HG02798 (cell line): ENCODE results near the gene C7orf25.
"Not testable (repeated sequence)": the region's sequence is repeated elsewhere in the genome, so short reads cannot be mapped to it uniquely, and the experiment has no call there.

Experiments
- ATAC-seq: cut with Tn5 transposase; IDR thresholded peaks from one replicate; pipeline ENCODE4 v1.9.1; 2021; ENCODE audit warnings: mild to moderate bottlenecking; ENCODE audit not compliant: unreplicated experiment, poor library complexity

Gene C7orf25

DNA sequence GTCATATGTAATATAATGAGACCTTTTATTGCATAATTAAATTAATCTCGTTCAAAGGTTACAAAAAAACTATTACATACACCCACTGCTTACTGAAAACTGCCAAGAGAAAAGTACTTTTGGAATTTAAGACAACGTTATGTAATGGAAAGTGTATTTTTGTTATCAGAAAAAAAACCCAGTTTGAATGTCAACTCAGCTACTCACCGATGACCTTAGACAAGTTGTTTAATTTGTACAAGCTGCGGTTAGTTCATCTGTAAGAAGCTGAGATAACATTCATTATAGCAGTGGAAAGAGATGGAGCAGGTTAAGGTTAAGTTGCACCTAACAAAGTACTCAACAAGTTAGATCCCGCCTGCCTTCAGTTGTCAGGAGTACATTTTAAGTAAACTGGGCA, 19.0 kb upstream of the C7orf25 start:
- no peak for ATAC-seq

DNA sequence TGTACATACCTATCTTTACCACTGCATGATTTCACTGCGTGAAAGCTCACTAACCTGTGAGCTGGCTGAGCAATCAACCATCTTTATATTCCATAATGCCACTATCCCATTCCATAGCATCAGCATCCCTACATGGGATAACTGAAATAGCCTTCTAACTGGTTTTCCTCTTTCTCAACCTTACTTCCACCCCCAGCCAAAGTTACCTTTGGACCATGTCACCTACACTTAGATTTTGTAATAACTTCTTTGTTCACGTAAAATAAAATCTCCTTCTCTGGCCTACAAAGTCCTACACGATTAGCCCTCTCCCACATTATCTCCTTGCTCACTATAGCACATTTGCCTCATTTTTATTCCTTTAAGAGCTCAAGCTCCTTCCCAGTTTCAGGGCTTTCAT, 17.6 kb upstream of the C7orf25 start:
- ATAC-seq = no peak

DNA sequence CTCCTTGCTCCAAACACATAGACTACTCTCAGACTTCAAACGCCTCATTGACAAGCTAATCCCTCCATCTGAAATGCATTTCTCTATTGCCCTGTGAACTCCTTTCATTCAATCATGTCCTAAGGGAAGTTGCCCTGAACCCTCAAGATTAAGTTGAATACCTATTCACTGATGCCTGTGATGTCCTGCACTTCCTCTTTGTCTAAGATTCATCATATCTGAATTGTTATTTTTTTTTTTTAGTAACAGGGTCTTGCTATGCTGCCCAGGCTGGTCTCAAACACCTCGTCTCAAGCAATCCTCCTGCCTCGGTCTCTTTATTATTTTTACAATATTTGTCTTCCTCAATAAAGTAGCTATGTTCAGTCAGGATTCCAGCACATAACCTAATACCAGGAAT, 16.9 kb upstream of the C7orf25 start:
- ATAC-seq = no peak

DNA sequence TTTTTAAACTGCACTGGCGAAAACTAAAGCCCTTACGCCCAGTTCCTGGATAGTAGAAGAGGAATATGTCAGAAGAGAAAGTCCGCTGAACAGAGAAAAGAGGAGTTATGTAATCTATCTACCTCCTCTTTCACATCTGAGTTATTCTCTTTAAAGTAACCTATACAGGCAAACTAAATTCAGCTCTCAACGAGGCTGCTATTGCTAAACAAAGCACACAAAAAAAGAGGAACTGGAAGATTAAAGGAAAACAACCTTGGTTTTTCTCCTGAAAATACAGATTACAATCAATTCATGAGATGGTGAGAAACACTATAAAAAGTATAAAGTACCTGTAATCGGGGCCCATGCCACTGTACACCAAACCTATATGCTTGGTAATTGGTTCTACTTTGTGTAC, 14.3 kb upstream of the C7orf25 start:
- ATAC-seq = no peak

DNA sequence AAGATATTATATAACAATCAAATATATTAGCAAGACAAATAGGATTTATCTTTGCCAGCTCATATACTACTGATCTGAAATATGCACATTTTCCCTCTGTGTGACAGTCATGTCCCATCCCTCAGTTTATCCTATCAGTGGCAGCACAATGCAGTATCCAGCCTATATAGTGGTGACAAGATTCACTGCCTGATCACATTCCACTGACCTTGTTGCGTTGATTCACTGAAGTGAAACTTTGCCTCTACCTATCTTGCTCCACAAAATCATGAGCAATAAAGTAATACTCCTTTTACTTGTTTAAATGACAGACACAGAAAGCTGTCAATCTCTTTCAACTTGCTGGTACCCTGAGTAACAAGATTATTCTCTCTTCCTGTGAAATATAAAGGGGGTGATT, 13.8 kb upstream of the C7orf25 start:
- no peak for ATAC-seq

DNA sequence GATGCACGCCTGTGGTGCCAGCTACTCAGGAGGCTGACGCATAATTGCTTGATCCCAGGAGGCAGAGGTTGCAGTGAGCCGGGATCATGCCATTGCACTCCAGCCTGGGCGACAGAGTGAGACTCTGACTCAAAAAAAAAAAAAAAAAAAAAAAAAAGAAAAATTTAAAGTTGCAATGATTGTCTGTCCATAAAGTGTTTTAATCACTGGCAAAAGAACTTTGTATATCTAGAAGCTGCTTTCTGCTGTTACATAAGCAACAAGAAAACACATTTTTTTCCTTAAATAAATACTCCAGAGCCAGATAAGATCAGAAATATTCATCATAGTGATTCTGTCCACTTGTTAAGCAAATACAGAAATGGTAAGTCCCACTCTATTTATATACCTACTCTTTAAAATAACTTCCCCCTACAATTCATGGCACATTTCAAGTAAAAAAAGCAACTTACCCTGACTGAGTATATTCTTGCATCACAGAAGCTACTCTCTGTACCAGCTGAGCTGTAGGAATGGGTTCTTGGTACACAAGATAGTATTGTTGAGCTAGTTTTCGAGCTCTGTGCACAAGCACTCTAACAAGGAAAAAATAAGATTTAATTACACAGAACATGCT, 12.5 kb upstream of the C7orf25 start:
- peak; percentile 33 for ATAC-seq

DNA sequence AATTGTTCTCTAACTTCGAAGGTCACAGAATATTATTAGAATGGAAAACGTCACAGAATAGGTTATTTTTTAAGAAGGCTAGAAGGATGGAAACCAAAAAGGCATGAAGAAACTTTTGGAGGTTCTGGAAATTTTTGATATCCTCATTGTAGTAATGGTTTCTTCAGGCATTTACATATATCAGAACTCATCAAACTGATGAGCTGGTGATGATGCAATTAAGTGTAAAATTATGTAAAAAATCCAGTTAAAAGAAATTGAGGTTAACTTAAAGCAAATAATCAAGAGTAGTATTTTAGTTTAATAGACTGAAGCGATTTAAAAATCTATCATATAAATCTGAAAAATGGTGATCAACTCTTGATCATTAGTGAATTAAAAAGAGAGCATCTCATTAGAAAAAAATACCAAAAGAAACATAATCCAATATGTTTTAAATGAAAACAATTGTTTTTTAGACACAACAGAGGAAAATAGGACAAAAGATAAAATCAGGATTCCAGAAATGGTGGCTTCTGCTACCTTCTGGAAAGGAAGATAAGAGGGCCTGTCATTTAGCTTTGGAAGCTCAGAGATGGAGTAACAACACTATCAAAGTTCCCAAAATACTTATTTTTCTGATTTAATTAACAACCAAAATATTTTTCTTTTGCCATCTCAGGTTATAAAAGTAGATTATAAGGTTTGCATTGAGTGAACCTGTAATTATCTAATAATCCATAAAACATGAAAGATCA, 10.3 kb upstream of the C7orf25 start:
- no peak for ATAC-seq

DNA sequence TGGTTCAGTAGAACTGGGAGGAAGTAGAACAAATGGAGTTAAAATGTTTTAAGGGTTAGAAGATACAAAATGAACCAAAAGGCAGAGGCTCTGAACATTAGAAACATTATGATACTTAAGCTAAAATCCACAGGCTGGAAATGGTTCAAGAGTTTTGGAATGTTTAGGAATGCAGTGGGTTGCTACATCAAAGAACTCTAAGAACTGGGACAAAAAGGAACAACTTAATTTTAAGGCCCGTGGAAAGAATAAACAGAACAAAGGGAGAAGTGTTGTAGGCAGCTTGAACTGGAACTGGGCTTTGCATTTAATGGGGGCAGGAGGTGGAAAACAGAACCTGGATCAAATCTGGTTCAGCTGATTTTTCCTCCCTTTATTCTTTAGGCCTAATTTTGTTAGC, 3.5 kb upstream of the C7orf25 start:
- ATAC-seq = no peak

DNA sequence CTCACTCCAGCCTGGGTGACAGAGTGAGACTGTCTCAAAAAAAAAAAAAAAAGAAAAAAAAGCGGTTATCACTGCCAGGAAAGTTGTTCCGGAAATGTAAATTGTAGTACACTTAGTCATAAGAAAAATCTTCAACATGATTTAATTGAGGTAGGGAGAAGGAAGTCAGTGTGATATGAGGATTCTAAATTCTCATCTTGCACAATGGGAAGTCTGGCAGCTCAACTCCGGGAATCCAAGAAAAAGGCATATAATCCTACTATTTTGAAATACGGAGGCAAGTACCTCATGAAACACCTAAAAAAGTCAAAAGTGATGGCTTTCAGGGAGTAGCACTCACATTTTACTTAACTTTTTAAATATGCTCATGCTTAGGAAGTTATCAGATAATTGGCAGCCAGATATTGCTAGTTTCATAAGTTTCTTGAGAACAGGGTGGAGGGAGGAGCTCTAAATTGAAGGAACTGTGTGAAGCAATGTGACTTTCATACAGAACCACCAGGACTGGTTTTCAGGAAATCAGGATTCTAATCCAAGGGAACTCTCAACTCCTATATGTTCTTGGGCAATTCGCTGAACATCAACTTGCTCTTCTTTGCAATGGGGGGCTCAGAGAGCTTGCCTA, 2.7 kb upstream of the C7orf25 start:
- ATAC-seq = no peak

DNA sequence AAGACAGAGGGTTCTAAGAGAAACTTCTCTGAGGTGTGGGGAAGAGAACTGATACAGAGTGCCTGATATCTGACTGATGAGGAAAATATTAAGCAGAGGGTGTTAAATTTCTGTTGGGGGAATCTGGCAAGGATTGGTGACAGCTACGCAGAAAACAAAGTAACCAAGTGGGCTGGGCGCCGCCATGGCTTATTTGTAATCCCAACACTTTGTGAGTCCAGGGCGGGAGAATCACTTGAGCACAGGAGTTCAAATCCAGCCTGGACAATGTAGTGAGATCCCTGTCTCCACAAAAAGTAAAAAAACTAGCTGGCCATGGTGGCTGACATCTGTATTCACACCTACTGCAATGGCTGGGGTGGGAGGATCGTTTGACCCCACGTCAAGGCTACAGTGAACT, 2.1 kb upstream of the C7orf25 start:
- no peak for ATAC-seq

DNA sequence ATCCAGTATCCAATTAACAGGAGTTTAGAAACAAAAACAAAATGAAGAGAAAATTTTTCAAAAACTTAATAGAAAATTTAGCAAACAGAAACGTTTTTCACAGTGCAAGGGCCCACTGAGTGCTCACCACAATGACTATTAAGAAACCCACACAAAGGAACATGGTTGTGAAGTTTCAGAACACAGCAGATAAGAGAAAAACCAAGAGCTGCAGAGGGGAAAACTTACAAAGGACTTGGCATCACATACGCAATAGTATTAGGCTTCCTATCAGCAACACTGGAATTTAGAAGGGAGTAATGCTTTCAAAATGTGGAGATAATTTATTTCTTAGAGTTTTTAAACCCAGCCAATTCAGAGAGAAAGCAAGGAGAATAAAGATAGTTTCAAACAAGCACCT, 1.7 kb upstream of the C7orf25 start:
- no peak for ATAC-seq

DNA sequence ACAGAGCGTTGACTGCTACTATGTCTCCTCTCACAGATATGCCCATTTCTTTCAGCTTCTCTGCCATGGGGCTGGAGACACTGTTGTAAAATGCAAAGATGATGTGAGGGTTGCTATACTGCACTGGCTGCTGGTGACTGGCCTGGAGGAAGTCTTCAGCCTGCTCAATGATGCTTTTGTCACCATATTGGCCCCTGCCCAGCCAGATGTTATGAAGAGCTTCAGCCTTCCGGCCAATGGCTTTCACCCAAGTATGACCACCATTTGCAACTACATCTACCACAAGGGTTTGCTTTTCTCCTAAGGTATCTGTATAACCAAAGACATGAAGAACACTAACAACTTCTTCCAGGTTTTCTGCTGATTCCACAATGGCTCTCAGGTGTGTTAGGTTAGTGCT, 1.6 kb downstream of the C7orf25 start:
- no peak for ATAC-seq

DNA sequence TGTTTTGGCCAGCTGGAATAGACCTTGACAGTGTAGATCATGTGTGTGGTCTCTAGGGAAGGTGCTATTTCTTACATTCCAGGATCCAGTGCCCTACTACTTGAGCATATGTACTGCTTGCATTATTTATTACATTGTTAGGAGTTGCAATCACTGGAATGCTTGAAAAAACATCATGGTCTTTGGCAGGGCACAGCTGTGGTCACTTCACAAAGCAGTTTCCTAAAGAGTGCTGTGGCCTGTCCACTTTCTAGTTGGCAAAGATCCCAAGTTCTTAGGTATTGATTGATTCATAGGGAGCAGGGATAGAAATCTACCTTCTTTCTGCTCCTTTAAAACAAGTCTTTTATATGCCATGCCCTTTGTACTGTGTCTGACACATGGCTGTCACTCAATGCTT, 4.6 kb downstream of the C7orf25 start:
- ATAC-seq = no peak

DNA sequence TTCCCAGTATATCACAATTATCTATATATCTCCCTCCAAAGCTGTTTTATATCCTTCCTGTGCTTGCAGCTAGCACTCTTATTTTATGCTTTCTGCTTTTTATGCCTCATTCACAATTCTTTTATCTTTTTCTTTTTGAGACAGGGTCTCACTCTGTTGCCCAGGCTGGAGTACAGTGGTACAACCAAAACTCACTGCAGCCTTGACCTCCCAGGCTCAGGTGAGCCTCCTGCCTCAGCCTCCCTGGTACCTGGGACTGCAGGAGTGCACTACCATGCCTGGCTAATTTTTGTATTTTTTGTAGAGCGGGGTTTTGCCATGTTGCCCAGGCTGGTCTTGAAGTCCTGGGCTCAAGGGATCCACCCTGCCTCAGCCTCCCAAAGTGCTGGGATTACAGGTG, 5.7 kb downstream of the C7orf25 start:
- no peak for ATAC-seq

DNA sequence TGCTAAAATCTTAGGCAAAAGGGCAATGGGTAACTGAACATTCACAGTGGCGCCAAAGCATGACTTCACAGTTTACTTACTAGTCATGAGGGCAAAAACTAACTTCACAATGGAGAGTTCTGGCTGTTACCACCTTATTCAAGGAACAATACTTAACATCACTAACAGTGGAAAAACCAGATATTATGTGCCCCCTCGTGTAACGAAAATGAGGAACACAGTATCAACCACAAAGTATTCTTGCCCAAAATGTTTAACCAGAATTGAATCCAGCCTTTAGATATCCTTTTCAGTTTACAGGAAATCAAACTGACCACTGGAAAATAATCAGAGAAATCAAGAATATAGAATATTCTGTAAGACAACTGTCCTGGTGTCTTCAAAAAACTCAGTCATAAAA, 9.5 kb downstream of the C7orf25 start:
- ATAC-seq = no peak

DNA sequence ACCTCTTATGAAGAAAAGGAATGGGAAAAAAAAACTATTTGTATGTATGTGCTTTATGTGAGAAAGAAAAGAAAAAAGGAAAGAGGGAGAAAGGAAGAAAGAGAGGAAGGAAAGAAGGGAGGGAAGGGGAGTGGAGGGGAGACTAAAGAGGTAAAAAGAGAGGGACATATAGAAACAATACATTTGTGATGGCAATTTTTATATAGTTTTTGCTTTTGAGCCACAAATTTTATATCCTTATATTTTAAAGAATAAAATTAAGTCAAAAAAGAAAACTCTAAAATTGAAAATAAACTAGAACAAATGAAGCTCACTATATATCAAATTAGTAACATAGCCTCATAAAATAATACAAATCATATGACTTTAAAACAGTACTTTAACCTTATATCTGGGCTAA, 11.0 kb downstream of the C7orf25 start:
- ATAC-seq = no peak

DNA sequence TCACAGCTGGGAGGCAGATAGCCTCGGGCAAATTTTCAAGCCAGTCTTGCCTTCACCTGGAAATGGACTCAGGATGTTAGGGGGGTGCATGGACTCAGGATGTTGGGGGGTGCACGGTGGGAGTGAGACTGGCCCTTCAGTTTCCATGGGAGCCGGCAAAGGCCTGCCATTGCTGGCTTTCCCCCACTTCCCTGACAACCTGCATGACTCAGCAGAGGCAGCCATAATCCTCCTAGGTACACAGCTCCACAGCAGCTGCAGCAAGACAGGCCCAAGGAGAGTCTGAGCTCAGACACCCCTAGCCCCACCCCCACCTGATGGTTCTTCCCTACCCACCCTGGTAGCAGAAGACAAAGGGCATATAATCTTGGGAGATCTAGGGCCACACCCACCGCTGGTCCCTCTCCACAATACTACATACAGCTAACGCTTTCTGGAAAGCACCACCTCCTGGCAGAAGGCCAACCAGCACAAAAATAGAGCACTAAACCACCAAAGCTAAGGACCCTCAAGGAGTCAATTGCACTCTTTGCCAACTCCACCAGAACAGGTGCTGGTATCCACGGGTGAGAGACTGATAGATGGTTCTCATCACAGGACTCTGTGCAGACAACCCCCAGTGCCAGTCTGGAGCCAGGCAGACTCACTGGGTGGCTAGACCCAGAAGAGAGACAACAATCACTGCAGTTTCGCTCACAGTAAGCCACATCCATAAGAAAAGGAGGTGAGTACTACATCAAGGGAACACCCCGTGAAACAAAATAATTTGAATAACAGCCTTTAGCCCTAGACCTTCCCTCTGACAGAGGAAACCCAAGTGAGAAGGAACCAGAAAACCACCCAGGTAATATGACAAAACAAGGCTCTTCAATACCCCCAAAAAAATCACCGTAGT, 18.3 kb downstream of the C7orf25 start:
- ATAC-seq = no peak

DNA sequence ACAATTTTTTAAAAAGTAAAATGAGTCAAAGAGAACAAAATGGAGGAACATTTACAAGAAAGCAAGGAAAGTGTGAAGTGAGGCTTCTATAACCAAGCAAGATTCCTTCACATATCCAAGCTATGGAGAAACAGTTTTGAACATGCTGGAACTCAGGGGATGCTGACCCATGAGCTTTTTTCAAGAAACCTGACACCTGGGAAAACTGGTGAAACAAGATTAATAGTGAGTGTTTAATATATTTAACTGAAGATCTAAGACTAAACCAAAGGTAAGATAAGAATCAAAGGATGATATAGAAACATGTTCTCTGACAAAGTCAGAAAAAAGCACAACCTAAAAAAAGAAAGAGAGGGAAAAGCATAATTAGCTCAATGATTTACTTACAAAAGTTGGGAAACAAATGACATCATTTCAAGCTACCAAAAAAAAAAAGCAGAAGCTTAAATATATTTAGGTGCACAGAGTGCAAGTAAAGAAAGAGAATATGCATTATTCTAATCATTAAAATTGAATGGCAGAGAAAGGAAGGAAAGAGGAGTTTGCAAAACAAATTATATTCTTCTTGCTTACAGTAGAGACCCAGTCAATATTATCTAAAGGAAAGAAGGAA, 24.9 kb downstream of the C7orf25 start:
- ATAC-seq = no peak

DNA sequence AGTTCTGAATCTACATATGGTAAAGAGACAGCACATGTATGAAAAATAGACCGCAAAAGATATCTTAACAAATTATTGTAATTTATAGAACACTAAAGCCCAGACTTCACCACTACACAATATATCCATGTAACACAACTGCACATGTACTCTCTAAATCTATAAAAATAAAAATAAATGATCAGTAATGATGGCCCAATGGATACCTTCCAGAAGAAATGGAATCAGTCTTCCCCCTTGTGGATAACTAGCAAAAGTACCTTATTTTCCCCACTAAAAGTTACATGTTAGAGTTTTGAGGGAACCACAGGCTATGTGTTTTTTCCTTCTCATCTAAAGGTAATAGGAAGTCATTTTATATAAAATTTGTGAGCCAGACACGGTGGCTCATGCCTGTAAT, 25.7 kb downstream of the C7orf25 start:
- ATAC-seq = no peak

DNA sequence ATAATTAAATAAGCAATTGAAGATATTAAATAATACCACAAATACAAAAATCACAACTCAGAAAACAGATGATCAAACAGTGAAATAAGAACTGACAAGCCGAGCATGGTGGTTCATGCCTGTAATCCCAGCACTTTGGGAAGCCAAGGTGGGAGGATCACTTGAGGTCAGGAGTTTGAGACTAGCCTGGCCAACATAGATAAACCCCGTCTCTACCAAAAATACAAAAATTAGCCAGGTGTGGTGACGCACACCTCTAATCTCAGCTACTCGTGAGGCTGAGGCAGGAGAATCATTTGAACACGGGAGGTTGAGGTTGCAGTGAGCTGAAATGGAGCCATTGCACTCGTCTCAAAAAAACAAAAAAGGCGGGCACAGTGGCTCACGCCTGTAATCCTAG, 26.7 kb downstream of the C7orf25 start:
- not testable (repeated sequence) for ATAC-seq
